Measurements from ENCODE around the gene ASPHD2. TPM values are rescaled to one million over a fixed set of nuclear protein-coding genes. Genes with fewer than 3 reads are reported as not detected.

The ASPHD2 gene
- total RNA-seq, 2 experiments from 2014 or later, result 12.0 to 14.0 TPM

- intact Hi-C loops (cut with micrococcal nuclease), result no loop called here
- H3K27ac Mint-ChIP-seq, result no peak overlapping the region
- TF ChIP-seq CTCF (IDR thresholded peaks at IDR 0.05), result no peak
- no peaks in the 10 kb centered on the region for H3K36me3 Mint-ChIP-seq (ENCODE audit: low read depth)
- ChIA-PET POLR2A (no interaction called here), CTCF (interaction anchor here (1.2 to 2.3 kb wide), 3 partner anchors 18 to 50 kb away, joined by 3 to 8 read pairs (median 6); no protein-coding TSS in a partner anchor)
- DNase-seq (no peak), ATAC-seq (no peak)
- H3K4me3 Mint-ChIP-seq, result no peak overlapping the region
- no peaks in the 10 kb centered on the region for H3K4me1 Mint-ChIP-seq (ENCODE audit: low read depth)
- no peaks in the 10 kb centered on the region for H3K9me3 Mint-ChIP-seq
- peaks cover 2% of the 10 kb centered on the region for H3K27me3 Mint-ChIP-seq
These were observed 11.7 kb upstream of the ASPHD2 start for GRCh38 chr22:26417406-26417805.

- POLR2A ChIA-PET, result interaction anchor here (1.0 kb wide), 2 partner anchors 13 to 42 kb away, joined by 3 to 4 read pairs; no protein-coding TSS in a partner anchor
- Mint-ChIP-seq H3K9me3 (peaks cover 6% of the 10 kb centered on the region), H3K4me1 (ENCODE audit: low read depth) (no peaks in the 10 kb centered on the region), H3K4me3 (no peak overlapping the region), H3K27me3 (peaks cover 2% of the 10 kb centered on the region), H3K36me3 (ENCODE audit: low read depth) (peaks cover 1% of the 10 kb centered on the region), H3K27ac (no peak overlapping the region)
- intact Hi-C loops (cut with micrococcal nuclease), result no loop called here
- TF ChIP-seq CTCF (IDR thresholded peaks at IDR 0.05), result no peak
- ATAC-seq, result no peak
- CTCF ChIA-PET, result interaction anchor here (1.0 to 3.5 kb wide), 2 partner anchors 12 to 51 kb away, joined by 4 to 15 read pairs; no protein-coding TSS in a partner anchor
- no peak for DNase-seq
These were observed 10.4 kb upstream of the ASPHD2 start for GRCh38 chr22:26418620-26419019.

GRCh38 chr22:26426924-26427323, 2.1 kb upstream of the ASPHD2 start:
- peaks cover 5% of the 10 kb centered on the region for H3K27me3 Mint-ChIP-seq
- H3K4me3 Mint-ChIP-seq, result peak overlapping the region; percentile 41
- H3K4me1 Mint-ChIP-seq (ENCODE audit: low read depth), result peaks cover 34% of the 10 kb centered on the region
- ChIA-PET CTCF (no interaction called here), POLR2A (no interaction called here)
- no peak for TF ChIP-seq CTCF (IDR thresholded peaks at IDR 0.05)
- peaks cover 8% of the 10 kb centered on the region for H3K9me3 Mint-ChIP-seq
- ATAC-seq (no peak), DNase-seq (no peak)
- intact Hi-C loops (cut with micrococcal nuclease), result no loop called here
- peaks cover 9% of the 10 kb centered on the region for H3K36me3 Mint-ChIP-seq (ENCODE audit: low read depth)
- peak overlapping the region; percentile 30 for H3K27ac Mint-ChIP-seq

- DNase-seq, result peak; percentile 28
- H3K27ac Mint-ChIP-seq, result peak overlapping the region; percentile 82
- H3K27me3 Mint-ChIP-seq, result peaks cover 5% of the 10 kb centered on the region
- ATAC-seq, result peak; percentile 2
- intact Hi-C loops (cut with micrococcal nuclease), result no loop called here
- peak overlapping the region; percentile 74 for H3K4me3 Mint-ChIP-seq
- H3K36me3 Mint-ChIP-seq (ENCODE audit: low read depth), result peaks cover 29% of the 10 kb centered on the region
- POLR2A ChIA-PET, result interaction anchor here (1.0 to 2.2 kb wide), 5 partner anchors 24 to 214 kb away, joined by 4 to 5 read pairs (median 5); partner anchors contain the start of genes HPS4 and SRRD
- TF ChIP-seq CTCF (IDR thresholded peaks at IDR 0.05), result no peak
- CTCF ChIA-PET, result interaction anchor here (1.1 to 3.3 kb wide), 9 partner anchors 9 to 243 kb away, joined by 3 to 18 read pairs (median 5); partner anchors contain the start of genes HPS4 and SRRD
- peaks cover 54% of the 10 kb centered on the region for H3K4me1 Mint-ChIP-seq (ENCODE audit: low read depth)
- no peaks in the 10 kb centered on the region for H3K9me3 Mint-ChIP-seq
These were observed 612 bp downstream of the ASPHD2 start for GRCh38 chr22:26429458-26430286.

- Mint-ChIP-seq H3K36me3 (ENCODE audit: low read depth) (peaks cover 36% of the 10 kb centered on the region), H3K4me1 (ENCODE audit: low read depth) (peaks cover 63% of the 10 kb centered on the region), H3K27ac (peak overlapping the region; percentile 82), H3K4me3 (peak overlapping the region; percentile 74), H3K27me3 (peaks cover 5% of the 10 kb centered on the region), H3K9me3 (no peaks in the 10 kb centered on the region)
- CTCF ChIA-PET, result interaction anchor here (0.9 to 3.3 kb wide), 13 partner anchors 9 to 242 kb away, joined by 3 to 18 read pairs (median 5); no protein-coding TSS in a partner anchor
- TF ChIP-seq CTCF (IDR thresholded peaks at IDR 0.05), result no peak
- intact Hi-C loops (cut with micrococcal nuclease), result no loop called here
- DNase-seq (peak; percentile 45), ATAC-seq (peak; percentile 2)
- POLR2A ChIA-PET, result interaction anchor here (0.6 to 2.2 kb wide), 9 partner anchors 12 to 758 kb away, joined by 3 to 5 read pairs (median 4); no protein-coding TSS in a partner anchor
These were observed 1.5 kb downstream of the ASPHD2 start for GRCh38 chr22:26430600-26430999.
